DMS153 (cell line): ENCODE data around the gene POU5F1.

Experiments used
- DNase-seq: peaks from one replicate; lab custom pipeline; 2025; lab: John Stamatoyannopoulos, UW

The POU5F1 gene

DNA sequence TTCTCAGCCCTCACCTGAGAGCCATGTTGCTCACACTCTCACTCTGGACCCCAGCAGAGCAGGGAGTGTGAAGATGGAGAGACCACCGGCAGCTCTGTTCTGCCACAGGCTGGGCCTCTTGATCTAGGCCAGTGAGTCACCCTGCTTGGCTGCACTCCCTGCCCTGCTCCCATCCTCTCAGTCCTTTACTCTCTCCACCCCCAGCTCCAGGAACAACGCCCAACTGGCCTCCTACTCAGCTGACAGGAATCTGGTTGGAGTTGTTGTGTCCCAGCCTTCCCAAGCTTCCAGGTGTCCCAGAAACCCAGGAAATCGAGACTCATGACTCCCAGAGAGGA lies 56.0 kb downstream of the POU5F1 start, which contains the start of gene PSORS1C1:
Gene PSORS1C1 (plus strand): TSS at position 260 of the 338 bp plus-strand sequence. CDS start 14,833 bp downstream, outside the sequence.
- no peak for DNase-seq
